NCI-H446 treated with DMSO at 0.1 percent for 48 hours (cell line): ENCODE data around the gene CCDC92.

ENCODE experiments used
- DNase-seq: peaks from one replicate; lab custom pipeline; 2025; lab: John Stamatoyannopoulos, UW

Gene CCDC92

DNA sequence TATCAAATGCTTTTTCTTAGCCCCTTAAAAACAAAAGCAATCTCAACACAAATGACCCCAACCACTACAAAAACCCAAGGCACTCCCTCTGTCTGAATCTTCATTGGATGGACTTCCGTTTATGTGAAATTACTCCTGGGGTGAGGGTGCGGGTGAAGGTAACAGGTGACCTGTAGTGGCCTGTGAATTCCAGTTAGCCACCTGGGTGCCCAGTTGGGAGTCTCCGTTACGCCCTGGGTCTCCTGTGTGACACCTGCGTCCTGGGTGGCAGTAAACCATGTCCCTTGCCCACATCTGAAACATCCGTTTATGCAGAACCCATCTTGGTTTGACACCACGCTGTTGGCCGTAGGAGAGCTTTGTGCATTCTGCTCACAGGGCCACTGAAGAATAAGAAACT, 62.6 kb downstream of the CCDC92 start:
- no peak for DNase-seq

DNA sequence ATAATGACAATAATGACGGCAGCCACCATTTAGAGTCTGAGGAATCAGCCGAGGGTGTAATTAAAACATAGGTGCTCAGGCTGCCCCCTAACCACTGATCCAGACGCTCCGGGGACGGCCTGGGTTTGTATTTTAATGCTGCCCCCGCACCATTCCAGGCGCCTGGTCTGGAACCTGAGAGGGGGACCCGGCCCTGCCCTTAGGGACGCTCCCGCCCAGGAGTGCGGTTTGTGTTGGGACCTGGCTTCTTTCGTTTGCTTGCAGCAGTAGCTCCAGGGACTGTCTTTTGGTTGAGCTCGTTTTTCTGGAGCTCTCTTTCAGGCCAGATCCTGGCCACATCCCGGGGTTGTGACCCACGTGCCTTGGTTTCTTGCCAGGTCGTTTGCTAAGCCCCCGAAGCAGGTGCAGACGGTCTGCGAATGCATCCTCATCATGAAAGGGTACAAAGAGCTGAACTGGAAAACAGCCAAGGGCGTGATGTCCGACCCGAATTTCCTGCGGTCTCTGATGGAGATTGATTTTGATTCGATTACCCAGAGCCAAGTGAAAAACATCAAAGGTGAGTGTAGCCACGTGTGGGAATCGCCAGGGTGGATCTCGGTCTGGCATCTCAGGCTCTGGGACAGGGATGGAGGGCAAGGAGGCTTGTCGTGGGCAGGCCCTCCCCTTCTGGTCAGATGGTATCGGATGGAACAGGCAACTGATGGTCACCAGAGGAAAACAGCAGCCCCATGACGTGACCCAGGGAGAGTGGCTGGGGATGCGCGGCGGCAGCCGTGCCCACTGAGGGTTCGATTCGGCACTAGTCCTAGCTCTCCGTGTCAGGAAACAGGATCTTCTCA, 63.5 kb downstream of the CCDC92 start:
- DNase-seq: no peak

DNA sequence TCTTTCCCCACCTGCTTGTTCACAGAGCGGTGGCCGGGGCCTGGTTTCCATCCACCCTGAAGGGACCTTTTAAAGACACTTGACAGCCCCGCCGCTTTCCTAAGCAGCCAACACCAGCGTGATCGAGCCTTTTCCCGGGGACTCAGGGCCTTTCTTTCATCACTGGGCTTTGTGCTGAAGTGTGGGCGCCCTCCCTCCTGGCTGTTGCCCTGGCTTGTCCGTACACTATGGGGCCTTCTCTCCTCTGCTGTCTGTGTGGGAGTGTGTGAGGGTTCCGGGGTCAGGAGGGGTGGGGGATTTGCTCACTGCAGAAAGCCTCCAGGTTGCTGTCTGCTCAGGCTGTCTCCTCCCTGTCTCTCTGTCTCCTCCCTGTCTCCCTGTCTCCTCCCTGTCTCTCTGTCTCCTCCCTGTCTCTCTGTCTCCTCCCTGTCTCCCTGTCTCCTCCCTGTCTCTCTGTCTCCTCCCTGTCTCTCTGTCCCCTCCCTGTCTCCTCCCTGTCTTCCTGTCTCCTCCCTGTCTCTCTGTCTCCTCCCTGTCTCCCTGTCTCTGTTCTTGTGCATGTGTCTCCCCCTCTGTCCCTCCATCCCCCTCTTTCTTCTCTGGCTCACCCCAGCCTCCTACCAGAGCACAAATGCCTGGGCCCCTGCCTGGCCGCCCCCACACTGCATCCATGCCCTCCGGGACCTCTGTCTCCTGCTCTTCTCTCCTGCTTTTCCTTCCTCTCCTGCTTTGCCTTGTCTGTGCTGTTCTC, 64.7 kb downstream of the CCDC92 start:
- no peak for DNase-seq

DNA sequence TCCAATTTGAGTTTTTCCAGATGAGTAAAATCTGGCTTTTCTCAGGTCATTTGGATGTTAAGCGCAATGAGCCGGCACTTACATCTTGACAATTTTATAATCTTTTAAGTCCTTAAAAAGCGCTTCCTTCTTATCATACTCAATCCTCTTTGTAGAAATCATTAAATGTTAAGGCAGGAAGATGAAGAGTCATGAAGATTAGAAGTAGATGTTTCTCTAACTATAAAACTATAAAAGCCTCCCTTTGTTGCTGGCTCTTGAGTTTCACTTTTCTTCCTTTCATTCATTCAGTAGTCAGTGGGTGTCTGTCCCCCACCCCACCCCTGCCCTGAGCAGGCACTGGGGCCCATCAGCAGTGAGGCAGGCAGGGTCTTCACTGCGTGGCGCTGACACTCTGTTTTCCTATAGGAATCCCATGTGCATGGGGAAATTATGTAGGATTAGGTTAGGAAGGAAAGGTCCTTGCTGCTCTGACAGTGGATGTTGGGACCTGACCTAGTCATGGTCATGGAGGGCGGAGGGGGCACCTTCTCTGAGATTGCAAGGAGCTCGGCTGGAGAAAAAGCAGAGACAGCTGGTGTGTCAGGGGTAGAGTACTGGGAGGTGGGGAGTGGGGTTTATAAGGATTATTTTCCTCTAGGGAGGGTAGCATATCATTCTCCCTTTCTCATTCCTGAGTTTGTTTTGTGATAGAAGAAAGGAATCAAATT, 65.8 kb downstream of the CCDC92 start:
- no peak for DNase-seq

DNA sequence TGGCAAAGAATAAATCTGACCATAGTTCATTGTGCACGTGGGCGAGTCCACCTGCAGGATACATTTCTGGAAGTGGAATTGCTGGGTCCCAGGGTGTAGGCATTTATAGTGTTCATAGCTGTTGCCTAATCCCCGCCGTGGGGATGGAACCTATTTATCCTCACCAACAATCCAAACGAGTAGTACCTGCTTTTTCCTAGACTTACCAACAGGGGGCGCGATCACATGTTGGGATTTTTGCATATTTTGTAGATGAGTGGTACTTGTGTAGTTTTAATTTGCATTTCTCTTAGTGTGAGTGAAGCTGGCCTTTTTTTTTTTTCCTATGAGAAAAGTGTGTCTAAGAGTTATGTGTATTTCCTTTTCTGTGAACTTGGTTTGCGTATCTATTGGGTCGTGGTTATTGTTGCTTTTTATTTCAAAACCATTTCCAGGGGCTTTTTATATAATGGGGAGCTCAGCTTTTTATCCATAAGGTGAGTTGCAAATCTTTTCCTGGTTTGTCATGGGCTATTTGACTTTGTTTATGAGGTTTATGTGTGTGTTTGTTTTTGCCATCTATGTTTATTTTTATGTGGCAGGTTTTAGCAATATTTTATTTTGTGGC, 67.2 kb downstream of the CCDC92 start:
- DNase-seq: peak; percentile 25

DNA sequence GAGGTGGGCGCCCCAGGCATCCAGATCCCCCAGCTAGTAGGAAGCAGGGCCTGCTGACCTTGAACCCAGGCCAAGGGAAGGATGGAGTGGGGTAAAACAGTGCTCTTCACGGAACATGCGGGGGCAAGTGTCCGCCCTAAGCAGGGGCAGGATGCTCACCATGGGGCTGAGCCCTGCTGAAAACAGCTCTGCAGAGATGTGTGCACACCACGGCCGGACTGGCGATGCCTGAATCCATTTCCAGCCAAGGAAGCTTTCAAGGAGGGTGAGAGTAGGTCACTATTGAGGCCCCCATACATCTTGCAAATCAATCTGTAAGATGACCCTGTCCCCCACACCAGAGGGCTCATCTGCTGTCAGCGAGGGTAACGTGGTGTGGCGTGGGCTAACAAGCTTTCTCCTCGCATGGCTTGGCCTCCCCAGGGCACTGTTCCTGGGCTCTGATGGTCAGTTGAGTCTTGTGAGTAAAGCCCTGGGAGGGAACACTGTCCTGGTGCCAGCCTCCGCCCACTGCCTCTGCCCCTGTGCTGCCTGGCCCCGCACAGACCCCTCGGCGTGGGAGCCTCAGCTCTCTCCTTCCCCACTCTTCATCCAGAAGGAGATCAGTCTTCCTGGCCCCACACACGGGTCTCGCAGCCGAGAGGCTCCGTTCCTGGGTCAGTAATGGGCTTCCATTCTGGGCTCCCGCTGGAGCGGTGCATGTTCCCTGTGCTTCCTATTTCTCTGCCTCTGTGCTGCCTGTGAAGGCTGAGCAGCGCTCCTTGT, 69.1 kb downstream of the CCDC92 start:
- DNase-seq: no peak

DNA sequence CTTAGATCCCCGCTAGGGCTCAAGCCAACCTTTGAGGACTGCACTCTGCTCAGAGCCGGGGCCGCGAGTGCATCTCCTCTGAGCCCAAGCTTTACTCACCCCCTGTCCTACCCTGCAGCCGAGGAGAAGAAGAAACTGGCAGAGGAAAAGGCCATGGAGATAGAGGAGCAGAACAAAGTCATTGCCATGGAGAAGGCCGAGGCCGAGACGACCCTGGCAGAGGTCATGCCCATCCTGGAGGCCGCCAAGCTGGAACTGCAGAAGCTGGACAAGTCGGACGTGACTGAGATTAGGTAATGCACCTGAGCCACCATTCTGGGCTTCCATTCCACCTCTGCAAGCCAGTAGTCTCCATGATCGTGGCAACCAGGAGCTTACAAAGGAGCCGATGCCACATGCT, 69.8 kb downstream of the CCDC92 start:
- no peak for DNase-seq

DNA sequence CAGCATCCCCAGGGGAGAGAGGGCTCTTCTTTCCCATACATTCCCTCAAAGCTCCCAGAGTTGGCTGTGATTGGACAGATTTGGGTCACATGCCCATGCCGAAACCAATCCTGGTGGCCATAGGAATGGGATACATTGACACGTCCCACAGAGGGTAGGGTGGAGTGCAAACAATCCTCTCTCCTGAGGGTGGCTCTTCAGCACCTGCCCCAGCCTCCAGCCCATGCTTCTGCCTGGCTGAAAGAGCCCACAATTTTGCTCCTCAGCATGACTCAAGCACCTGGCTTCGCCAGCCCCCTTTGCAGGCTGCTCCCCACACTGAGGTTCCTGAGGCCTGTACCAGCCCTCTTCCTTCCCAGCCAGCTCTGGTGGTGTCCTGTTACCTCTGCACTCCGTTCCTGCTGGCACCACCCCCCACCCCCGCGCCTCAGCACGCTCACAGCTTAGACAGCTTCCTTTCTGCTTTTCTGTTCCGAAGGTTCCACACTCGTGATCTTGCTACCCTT, 71.7 kb downstream of the CCDC92 start:
- DNase-seq: no peak

DNA sequence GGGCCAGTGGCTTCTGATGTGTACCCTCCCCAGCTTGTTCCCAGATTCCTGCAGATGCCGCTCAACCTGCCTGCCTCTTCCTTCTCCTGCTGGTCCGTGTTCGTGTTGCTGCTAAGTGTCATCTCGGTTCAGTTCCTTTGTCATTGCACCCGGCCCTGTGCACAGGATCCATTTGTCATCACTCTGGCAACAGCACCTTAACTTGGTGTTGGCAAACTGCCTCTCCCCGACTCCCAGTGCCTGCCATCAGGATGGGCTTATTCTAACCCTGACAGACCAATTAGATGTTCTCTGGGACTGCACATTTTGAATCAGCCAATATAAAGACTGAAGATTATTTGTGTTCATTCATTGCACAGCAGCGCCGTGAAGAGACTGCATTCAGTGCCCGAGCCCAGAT, 73.3 kb downstream of the CCDC92 start:
- DNase-seq: no peak

DNA sequence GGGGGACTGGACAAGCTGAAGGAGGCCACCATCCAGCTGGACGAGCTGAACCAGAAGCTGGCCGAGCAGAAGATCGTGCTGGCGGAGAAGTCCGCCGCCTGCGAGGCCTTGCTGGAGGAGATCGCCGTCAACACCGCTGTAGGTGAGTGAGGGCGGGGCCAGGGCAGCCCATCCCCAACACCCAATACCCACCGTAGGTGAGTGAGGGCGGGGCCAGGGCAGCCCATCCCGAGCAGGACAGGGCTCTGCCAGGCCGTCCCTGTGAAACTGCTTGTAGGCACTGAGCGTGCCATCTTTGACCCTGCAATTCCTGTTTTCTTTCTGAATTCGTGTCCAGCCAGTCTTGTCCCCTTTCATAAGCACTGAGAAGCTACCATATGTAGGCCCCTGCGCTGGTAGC, 74.0 kb downstream of the CCDC92 start:
- no peak for DNase-seq

DNA sequence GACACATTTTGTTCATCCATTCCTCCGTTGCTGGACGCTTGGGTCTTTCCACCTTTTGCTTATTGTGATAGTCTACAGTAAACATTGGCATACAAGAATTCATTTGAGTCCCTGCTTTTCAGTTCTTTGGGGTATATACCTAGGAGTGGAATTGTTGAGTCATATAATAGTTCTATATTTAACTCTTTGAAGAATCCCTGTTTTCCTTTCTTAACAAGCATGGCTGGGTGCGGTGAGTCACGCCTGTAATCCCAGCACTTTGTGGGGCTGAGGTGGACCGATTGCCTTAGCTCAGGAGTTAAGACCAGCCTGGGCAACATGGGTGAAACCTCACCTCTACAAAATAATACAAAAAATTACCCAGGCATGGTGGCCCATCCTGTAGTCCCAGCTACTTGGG, 75.4 kb downstream of the CCDC92 start:
- DNase-seq: no peak

DNA sequence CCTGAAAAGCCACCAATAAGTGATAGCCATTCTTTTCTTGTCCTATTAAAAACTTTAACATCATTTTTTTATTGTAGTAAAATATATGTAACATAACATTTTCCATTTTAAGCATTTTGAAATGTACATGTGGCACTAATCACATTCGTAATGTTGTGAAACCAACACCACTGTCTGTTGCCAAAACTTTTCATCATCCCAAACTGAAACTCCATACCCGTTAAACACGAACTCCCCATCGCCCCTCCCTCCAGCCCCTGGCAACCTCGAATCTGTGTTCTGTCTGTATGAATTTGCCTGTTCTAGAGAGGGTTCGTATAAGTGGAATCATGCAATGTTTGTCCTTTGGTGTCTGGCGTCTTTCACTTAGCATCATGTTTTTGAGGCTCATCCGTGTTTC, 75.9 kb downstream of the CCDC92 start:
- no peak for DNase-seq

DNA sequence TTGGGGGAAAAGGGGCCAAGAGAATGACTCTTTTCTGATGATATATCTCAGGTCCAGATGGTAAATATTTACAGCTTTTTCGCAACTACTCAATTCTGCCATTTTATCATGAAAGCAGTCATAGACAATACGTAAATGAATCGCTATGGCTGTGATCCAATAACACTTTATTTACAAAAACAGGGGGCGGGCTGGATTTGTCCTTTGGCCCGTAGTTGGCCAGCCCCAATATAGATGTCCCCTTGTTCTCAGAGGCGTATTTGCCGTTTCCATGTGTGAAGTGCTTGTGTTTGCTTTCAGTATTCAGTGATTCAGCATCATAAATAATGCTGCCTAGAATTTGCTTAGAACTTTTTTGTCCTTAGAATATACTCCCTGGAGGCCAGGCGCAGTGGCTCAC, 77.2 kb downstream of the CCDC92 start:
- no peak for DNase-seq

DNA sequence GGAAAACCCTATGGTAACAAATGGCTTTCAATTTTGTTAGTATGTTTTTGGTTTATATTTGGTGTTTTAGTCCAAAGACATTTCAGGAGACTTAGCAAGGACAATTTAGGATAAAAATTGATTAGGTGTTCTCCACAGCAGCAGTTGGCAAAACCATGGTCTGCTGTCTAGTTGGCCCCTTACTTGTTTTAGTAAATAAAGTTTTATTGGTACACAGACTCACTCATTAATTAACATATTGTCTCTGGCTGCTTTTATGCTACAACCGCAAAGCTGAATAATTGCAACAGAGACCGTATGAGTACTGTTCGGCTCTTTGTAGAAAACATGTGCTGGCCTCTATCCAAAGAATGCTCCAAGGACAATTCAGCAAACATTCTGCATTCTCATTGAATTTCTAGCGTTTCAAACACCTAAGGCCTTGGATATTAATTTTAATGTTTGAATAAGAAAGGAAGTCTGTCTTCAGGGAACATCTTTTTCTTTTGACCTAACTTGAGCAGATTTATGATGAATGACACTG, 77.7 kb downstream of the CCDC92 start:
- DNase-seq: no peak

DNA sequence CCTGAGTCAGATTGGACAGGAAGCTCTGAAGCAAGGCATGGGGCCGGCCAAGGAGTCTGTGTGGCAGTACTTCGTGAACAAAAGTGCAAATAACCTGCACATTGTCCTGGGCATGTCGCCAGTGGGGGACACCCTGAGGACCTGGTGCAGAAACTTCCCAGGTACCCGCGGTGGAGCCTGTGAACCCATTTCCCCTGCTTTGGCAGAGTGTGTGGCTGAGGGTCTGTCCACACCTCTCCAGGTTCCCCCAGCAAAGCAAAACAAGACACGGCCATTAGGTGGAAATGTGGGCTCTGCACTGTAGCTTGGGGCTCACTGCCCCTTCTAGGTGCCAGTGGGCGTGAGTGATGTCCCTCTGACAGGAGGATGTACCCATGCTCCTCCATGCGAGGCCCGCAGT, 79.4 kb downstream of the CCDC92 start:
- no peak for DNase-seq

DNA sequence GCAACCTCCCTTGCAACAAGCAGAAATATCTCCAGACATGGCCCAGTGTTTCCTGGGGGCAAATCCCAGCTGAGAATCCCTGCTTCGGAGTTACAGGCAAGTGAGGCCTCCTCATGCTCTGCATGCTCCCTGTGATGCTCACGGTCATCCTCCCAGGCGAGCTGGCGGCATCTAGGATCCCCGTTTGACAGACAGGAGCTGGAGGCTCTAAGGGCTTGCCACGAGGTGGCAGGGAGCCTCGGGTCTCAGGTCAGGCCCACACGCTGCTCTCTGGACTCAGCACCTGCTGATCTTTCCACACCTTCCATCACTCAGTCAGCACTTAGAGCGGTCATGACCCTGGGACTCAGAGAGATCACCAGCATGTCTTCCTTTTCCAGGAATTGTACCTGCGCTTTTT, 79.8 kb downstream of the CCDC92 start:
- no peak for DNase-seq

DNA sequence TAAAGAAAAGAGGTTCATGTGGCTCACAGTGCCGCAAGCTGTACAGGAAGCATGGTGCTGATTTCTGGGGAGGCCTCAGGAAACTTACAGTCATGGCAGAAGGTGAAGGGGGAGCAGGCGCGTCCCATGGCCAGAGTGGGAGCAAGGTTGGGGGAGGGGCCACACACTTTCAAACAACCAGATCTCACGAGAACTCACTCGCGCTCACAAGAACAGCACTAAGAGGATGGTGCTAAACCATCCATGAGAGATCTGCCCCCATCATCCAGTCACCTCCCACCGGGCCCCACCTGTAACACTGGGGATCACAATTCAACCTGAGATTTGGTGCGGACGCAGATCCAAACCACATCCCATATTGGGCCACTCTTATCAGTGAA, 80.5 kb downstream of the CCDC92 start:
- no peak for DNase-seq

DNA sequence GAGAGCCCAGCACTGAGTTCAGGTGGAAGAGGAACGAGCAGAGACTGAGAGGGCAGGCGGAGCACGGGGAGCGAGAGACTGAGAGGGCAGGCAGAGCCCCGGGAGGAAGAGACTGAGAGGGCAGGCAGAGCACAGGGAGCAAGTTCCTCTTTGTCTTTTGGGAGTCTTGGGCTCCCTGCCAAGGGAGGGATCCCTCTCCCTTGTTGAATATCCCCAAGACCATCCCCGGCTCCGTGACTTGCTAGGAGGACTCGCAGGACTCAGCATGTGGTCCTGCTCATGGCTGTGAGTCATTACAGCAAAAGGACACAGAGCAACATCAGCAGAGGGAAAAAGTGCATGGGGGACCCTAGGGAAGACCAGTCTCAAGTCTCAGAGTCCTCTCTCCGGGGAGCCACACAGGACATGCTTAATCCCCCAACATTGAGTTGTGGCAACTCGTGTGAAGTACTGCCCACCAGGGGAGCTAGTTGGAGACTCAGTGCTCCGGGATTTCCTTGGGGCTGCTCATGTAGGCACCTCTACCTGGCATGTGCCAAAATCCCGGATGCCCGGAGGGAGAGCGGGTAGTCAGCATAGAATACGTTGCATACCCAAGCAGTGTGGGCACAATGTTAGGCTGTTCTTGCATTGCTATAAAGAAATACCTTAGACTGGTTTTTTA, 81.0 kb downstream of the CCDC92 start:
- no peak for DNase-seq

DNA sequence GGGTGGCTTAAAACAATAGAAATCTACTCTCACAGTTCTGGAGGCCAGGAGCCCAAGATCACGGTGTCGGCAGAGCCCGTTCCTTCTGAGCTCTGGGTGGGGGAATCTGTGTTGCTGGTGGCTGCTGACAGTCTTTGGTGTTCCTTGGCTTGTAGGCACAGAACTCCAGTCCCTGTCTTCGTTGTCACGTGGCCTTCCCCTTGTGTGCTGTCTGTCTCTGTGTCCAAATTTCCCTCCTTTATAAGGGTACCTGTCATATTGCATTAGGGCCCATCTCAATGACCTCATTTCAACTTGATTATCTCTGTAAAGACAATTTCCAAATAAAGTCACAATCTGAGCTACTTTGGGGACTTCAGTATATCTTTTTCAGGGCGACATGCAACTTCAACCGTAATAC, 81.6 kb downstream of the CCDC92 start:
- DNase-seq: no peak

DNA sequence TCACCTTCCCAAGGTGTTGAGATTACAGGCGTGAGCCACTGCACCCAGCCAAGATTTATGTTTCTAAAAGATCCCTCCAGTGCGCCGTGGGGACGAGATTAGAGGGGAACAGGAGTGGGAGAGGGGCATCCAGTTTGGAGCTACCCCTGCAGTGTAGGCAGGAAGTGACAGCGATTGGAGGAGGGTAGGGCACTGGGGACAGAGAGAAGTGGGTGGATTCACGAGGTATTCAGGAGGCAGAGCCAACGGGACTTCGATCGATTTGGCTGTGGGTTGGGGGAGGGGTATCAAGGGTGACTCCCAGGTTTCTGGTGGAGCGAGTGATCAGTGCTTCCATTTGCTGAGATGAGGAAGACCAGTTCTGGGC, 82.1 kb downstream of the CCDC92 start:
- DNase-seq: no peak
